Ramos (cell line): ENCODE results near the gene FUT9.
"Not testable (repeated sequence)": the region's sequence is repeated elsewhere in the genome, so short reads cannot be mapped to it uniquely, and the experiment has no call there.

Experiments
- in situ Hi-C: fragments of 300-500 bp; cut with MboI; formaldehyde crosslinking; loops from one replicate; pipeline ENCODE4 v1.14.3; 2022; ENCODE audit warnings: low sequenced_read_pairs; ENCODE audit not compliant: unreplicated experiment

Gene FUT9

DNA sequence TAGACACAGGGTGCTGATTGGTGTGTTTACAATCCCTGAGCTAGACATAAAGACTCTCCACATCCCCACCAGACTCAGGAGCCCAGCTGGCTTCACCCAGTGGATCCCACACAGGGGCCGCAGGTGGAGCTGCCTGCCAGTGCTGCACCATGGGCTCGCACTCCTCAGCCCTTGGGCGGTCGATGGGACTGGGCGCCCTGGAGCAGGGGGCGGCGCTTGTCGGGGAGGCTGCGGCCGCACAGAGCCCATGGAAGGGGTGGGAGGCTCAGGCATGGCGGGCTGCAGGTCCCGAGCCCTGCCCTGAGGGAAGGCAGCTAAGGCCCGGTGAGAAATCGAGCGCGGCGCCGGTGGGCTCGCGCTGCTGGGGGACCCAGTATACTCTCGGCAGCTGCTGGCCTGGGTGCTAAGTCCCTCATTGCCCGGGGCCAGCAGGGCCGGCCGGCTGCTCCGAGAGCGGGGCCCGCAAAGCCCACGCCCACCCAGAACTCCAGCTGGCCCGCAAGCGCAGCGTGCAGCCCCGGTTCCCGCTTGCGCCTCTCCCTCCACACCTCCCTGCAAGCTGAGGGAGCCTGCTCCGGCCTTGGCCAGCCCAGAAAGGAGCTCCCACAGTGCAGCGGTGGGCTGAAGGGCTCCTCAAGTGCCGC, 245.1 kb downstream of the FUT9 start:
- in situ Hi-C loops = not testable (repeated sequence)
